Choroid plexus epithelial cell (primary cell): Measurements from ENCODE around the gene SLC3A2.
"Not testable (repeated sequence)": the region's sequence is repeated elsewhere in the genome, so short reads cannot be mapped to it uniquely, and the experiment has no call there.

Experiments
- DNase-seq: peaks from one replicate; pipeline ENCODE4 v3.0.0-alpha.2; 2010; ENCODE audit warnings: low read depth
- H3K4me3 ChIP-seq: 2 replicates; pipeline ENCODE4 v1.5.1; 2011; ENCODE audit warnings: low read depth, mild to moderate bottlenecking, control low read depth, low read length, moderate library complexity
- CTCF ChIP-seq: conservative IDR thresholded peaks from 2 replicates; pipeline ENCODE4 v1.5.1; 2011; ENCODE audit warnings: low read depth, mild to moderate bottlenecking, control low read depth, inconsistent platforms, low read length, moderate library complexity

SLC3A2 gene

GRCh38 chr11:62860835-62861563 lies 19.7 kb upstream of the SLC3A2 start:
- H3K4me3 ChIP-seq: no peak overlapping the region
- no peak for TF ChIP-seq CTCF
- DNase-seq: no peak

- not testable (repeated sequence) for H3K4me3 ChIP-seq, DNase-seq
Observed at GRCh38 chr11:62861564-62862192, 19.0 kb upstream of the SLC3A2 start.

- no peak for DNase-seq
- TF ChIP-seq CTCF: no peak
- H3K4me3 ChIP-seq: no peak overlapping the region
Observed at GRCh38 chr11:62863687-62864335, 16.9 kb upstream of the SLC3A2 start.

- DNase-seq: no peak
- no peak overlapping the region for H3K4me3 ChIP-seq
- no peak for TF ChIP-seq CTCF
Observed at GRCh38 chr11:62865635-62866034, 15.1 kb upstream of the SLC3A2 start.

GRCh38 chr11:62874851-62875250 lies 5.8 kb upstream of the SLC3A2 start:
- TF ChIP-seq CTCF: no peak
- H3K4me3 ChIP-seq: no peak overlapping the region
- no peak for DNase-seq

- no peak overlapping the region for H3K4me3 ChIP-seq
- peak; percentile 32 for TF ChIP-seq CTCF
- DNase-seq: peak; percentile 31
Observed at GRCh38 chr11:62875698-62876478, 4.8 kb upstream of the SLC3A2 start.

- no peak for TF ChIP-seq CTCF
- no peak overlapping the region for H3K4me3 ChIP-seq
- DNase-seq: no peak
Observed at GRCh38 chr11:62876712-62877111, 4.0 kb upstream of the SLC3A2 start.
